MG63 (cell line): ENCODE data around the gene AQP2. TPM values are rescaled to one million over a fixed set of nuclear protein-coding genes. Genes with fewer than 3 reads are reported as not detected.

ENCODE experiments used
- DNase-seq: peaks from one replicate; pipeline ENCODE4 v3.0.0-alpha.2; 2020
- H3K27me3 ChIP-seq: fragments of 250-450 bp; sonication (Bioruptor Pico); 2 replicates; pipeline ENCODE4 v1.5.1; 2020; ENCODE audit warnings: mild to moderate bottlenecking, moderate library complexity
- H3K36me3 ChIP-seq: fragments of 250-450 bp; sonication (Bioruptor Pico); 2 replicates; pipeline ENCODE4 v1.5.1; 2020; ENCODE audit warnings: mild to moderate bottlenecking, moderate library complexity
- H3K4me3 ChIP-seq: fragments of 250-450 bp; sonication (Bioruptor Pico); 2 replicates; pipeline ENCODE4 v1.5.1; 2020; ENCODE audit warnings: mild to moderate bottlenecking, moderate library complexity
- H3K9me3 ChIP-seq: fragments of 250-450 bp; sonication (Bioruptor Pico); 2 replicates; pipeline ENCODE4 v1.5.1; 2020; ENCODE audit warnings: mild to moderate bottlenecking, moderate library complexity
- total RNA-seq: library from RNA; depleted of rRNA; stranded (reverse); fragments of >200 nt; shearing (Covaris generic); gene quantifications from 2 replicates; pipeline ENCODE4 v1.2.3, GENCODE V29; 2014; ENCODE audit warnings: low replicate concordance

Gene AQP2
- total RNA-seq, 1 experiment from 2014 or later, result not detected

- DNase-seq, result peak; percentile 20
- no peaks in the 10 kb centered on the region for H3K9me3 ChIP-seq
- H3K27me3 ChIP-seq, result no peaks in the 10 kb centered on the region
Measured at GRCh38 chr12:49916129-49916919, 34.2 kb upstream of the AQP2 start.

DNA sequence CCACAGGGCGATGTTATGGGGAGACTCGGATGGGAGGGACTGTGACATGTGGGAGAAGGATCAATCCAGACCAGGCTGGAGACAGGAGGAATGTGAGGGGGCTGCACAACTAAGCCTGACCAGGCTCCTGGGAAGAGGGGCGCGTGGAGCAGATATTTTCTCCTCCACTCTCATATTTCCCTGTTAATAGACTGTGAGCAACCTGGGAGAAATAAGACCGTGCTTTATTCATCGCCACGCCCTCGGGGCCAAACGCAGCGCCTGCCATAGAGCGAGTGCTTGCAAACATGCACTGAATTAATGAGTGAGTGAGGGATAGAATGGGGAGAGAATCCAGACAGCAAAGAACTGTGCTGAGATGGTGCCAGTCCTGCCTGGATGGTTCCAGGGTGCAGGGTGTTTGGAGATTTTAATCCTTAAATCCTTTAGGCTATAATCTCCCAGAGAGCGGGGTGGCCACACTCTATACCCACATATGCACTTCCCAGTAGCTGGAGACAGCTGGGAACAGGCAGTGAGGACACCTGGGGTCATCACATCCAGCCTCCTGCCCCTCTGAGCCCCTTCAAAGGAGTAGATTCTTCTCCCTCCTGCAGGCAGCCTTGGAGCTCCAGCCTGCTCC is 33.3 kb upstream of the AQP2 start:
- no peak for DNase-seq
- Histone ChIP-seq H3K36me3 (no peaks in the 10 kb centered on the region), H3K9me3 (no peaks in the 10 kb centered on the region), H3K4me3 (no peak overlapping the region), H3K27me3 (no peaks in the 10 kb centered on the region)

More at GRCh38 chr12:49916129-49916919, 34.2 kb upstream of the AQP2 start:
- Histone ChIP-seq H3K36me3 (no peaks in the 10 kb centered on the region), H3K4me3 (no peak overlapping the region)

GRCh38 chr12:49917788-49918173 is 32.8 kb upstream of the AQP2 start:
- no peaks in the 10 kb centered on the region for H3K27me3 ChIP-seq
- DNase-seq, result no peak
- no peaks in the 10 kb centered on the region for H3K36me3 ChIP-seq
- H3K9me3 ChIP-seq, result no peaks in the 10 kb centered on the region
- H3K4me3 ChIP-seq, result no peak overlapping the region

GRCh38 chr12:49920241-49920914 is 30.2 kb upstream of the AQP2 start:
- Histone ChIP-seq H3K4me3 (no peak overlapping the region), H3K36me3 (no peaks in the 10 kb centered on the region), H3K9me3 (no peaks in the 10 kb centered on the region), H3K27me3 (no peaks in the 10 kb centered on the region)
- peak; percentile 40 for DNase-seq

GRCh38 chr12:49920915-49921286 is 29.6 kb upstream of the AQP2 start:
- no peaks in the 10 kb centered on the region for H3K9me3 ChIP-seq
- no peaks in the 10 kb centered on the region for H3K27me3 ChIP-seq
- H3K4me3 ChIP-seq, result no peak overlapping the region
- H3K36me3 ChIP-seq, result no peaks in the 10 kb centered on the region
- no peak for DNase-seq

DNA sequence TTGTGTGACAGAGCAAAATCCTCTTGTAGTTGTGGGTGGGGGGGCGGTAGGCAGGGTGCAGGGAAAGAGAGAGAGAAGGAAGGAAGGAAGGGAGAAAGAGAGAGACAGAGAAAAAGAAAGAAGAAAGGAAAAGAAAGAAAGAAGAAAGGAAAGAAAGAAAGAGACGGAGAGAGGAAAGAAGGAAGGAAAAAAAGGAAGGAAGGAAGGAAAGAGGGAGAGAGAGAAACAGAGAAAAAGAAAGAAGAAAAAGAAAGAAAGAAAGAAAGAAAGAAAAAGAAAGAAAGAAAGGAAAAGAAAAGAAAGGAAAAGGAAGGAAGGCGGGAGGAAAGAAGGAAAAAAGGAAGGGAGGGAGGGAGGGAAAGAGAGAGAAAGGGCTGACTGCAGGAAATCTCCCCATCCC is 29.2 kb upstream of the AQP2 start:
- H3K4me3 ChIP-seq, result no peak overlapping the region
- no peak for DNase-seq
- H3K36me3 ChIP-seq, result no peaks in the 10 kb centered on the region
- H3K27me3 ChIP-seq, result no peaks in the 10 kb centered on the region
- H3K9me3 ChIP-seq, result no peaks in the 10 kb centered on the region

- DNase-seq, result no peak
- no peaks in the 10 kb centered on the region for H3K27me3 ChIP-seq
- H3K9me3 ChIP-seq, result no peaks in the 10 kb centered on the region
- H3K4me3 ChIP-seq, result no peak overlapping the region
- H3K36me3 ChIP-seq, result no peaks in the 10 kb centered on the region
Measured at GRCh38 chr12:49921936-49922335, 28.6 kb upstream of the AQP2 start.

GRCh38 chr12:49922349-49923034 is 28.0 kb upstream of the AQP2 start:
- no peak for DNase-seq
- Histone ChIP-seq H3K27me3 (no peaks in the 10 kb centered on the region), H3K9me3 (no peaks in the 10 kb centered on the region), H3K4me3 (no peak overlapping the region), H3K36me3 (no peaks in the 10 kb centered on the region)

DNA sequence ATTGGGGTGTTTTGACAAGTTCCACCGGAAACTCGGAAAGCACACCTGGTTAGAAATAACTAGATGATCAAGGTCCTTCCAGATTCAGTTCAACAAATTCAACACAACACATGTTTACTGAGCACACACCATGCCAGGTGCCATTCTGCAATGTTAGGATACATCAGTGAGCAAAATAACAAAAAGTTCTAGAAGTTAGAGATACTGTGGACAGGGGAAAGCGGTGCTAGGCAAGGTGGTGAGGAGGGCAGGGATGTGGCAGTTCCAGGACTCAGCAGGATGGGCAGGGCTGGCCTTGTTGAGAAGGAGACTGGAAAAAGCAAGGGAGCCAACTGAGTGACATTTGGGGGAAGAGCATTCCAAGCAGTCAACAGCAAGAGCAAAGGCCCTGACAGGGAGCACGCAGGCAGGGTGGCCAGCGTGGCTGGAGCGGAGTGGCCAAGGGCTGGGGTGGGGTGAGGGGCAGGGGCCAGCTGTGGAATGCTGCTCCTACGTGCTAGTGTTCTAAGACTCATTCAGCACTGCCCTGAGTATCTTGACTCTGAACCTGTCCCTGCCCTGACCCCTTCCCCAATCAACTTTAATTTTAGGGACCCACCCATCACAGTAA is 27.4 kb upstream of the AQP2 start:
- H3K4me3 ChIP-seq, result no peak overlapping the region
- H3K36me3 ChIP-seq, result no peaks in the 10 kb centered on the region
- H3K27me3 ChIP-seq, result no peaks in the 10 kb centered on the region
- DNase-seq, result no peak
- no peaks in the 10 kb centered on the region for H3K9me3 ChIP-seq

GRCh38 chr12:49923880-49924556 is 26.5 kb upstream of the AQP2 start:
- Histone ChIP-seq H3K27me3 (no peaks in the 10 kb centered on the region), H3K4me3 (no peak overlapping the region)
- no peak for DNase-seq

GRCh38 chr12:49924628-49925246 is 25.8 kb upstream of the AQP2 start:
- H3K9me3 ChIP-seq, result no peaks in the 10 kb centered on the region
- H3K27me3 ChIP-seq, result no peaks in the 10 kb centered on the region
- H3K36me3 ChIP-seq, result no peaks in the 10 kb centered on the region
- no peak overlapping the region for H3K4me3 ChIP-seq
- DNase-seq, result no peak

More at GRCh38 chr12:49923880-49924556, 26.5 kb upstream of the AQP2 start:
- no peaks in the 10 kb centered on the region for H3K36me3 ChIP-seq
- no peaks in the 10 kb centered on the region for H3K9me3 ChIP-seq

- DNase-seq, result no peak
- Histone ChIP-seq H3K27me3 (no peaks in the 10 kb centered on the region), H3K4me3 (no peak overlapping the region), H3K9me3 (no peaks in the 10 kb centered on the region), H3K36me3 (no peaks in the 10 kb centered on the region)
Measured at GRCh38 chr12:49925433-49926204, 24.9 kb upstream of the AQP2 start.

DNA sequence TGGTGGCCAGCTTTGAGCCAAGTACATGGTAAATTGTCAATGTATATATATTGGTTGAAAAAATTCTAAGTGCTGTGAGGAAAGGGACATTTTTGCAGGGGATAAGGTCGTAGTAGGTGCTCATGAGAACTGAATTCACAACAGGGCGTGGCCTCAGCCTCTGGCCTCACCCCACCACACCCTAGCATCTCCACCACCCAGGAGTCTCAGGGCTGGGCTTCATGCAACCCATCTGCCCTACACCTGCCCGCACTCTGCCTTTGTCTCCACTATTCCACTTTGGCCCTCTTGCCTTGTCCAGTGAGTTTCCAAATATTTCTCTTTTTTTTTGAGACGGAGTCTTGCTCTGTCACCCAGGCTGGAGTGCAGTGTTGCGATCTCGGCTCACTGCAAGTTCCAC is 22.1 kb upstream of the AQP2 start:
- no peak for DNase-seq
- H3K9me3 ChIP-seq, result no peaks in the 10 kb centered on the region
- H3K4me3 ChIP-seq, result no peak overlapping the region
- no peaks in the 10 kb centered on the region for H3K27me3 ChIP-seq
- H3K36me3 ChIP-seq, result no peaks in the 10 kb centered on the region

GRCh38 chr12:49929581-49929980 is 21.0 kb upstream of the AQP2 start:
- no peak overlapping the region for H3K4me3 ChIP-seq
- H3K9me3 ChIP-seq, result no peaks in the 10 kb centered on the region
- H3K27me3 ChIP-seq, result no peaks in the 10 kb centered on the region
- no peaks in the 10 kb centered on the region for H3K36me3 ChIP-seq
- DNase-seq, result no peak

GRCh38 chr12:49930515-49931288 is 19.8 kb upstream of the AQP2 start:
- no peak for DNase-seq
- Histone ChIP-seq H3K27me3 (no peaks in the 10 kb centered on the region), H3K36me3 (no peaks in the 10 kb centered on the region), H3K9me3 (no peaks in the 10 kb centered on the region), H3K4me3 (no peak overlapping the region)
